C4-2B (cell line): Measurements from ENCODE around the gene GIPC2.

Source experiments
- ZFX ChIP-seq: fragments of 450-650 bp; IDR thresholded peaks from 2 replicates; pipeline ENCODE4 v1.6.1; 2017
- TF ChIP-seq, protein P1 (sequence below): fragments of 450-650 bp; conservative IDR thresholded peaks from 2 replicates; pipeline ENCODE4 v1.5.1; 2017; ENCODE audit warnings: mild to moderate bottlenecking

GRCh38 chr1:78142736-78143135, 97.0 kb downstream of the GIPC2 start:
- TF ChIP-seq, protein P1, sequence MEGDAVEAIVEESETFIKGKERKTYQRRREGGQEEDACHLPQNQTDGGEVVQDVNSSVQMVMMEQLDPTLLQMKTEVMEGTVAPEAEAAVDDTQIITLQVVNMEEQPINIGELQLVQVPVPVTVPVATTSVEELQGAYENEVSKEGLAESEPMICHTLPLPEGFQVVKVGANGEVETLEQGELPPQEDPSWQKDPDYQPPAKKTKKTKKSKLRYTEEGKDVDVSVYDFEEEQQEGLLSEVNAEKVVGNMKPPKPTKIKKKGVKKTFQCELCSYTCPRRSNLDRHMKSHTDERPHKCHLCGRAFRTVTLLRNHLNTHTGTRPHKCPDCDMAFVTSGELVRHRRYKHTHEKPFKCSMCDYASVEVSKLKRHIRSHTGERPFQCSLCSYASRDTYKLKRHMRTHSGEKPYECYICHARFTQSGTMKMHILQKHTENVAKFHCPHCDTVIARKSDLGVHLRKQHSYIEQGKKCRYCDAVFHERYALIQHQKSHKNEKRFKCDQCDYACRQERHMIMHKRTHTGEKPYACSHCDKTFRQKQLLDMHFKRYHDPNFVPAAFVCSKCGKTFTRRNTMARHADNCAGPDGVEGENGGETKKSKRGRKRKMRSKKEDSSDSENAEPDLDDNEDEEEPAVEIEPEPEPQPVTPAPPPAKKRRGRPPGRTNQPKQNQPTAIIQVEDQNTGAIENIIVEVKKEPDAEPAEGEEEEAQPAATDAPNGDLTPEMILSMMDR: no peak
- no peak for TF ChIP-seq ZFX
